K562 (cell line): ENCODE results near the gene ITPKA.

Experiments
- ATF1 ChIP-seq, 2 experiments: fragments of 450-650 bp in 1 of 2; IDR thresholded peaks; 2 replicates each; pipeline ENCODE4 v1.6.1; 2016; ENCODE audit warnings: missing compliant biosample characterization in 1 of 2, missing genetic modification characterization in 1 of 2
- CTCF ChIP-seq, 3 experiments: IDR thresholded peaks in 2 of 3; conservative IDR thresholded peaks in 1 of 3; 2 replicates each; pipeline ENCODE4 v1.5.1; 2011 to 2012; ENCODE audit warnings: low read length in 3 of 3, mild to moderate bottlenecking in 3 of 3, control low read depth in 2 of 3, improper control_type of control experiment in 1 of 3, inconsistent platforms in 1 of 3, low read depth in 1 of 3, mixed read lengths in 1 of 3, moderate library complexity in 1 of 3; ENCODE audit not compliant: insufficient read depth in 2 of 3
- EP300 ChIP-seq: IDR thresholded peaks from 2 replicates; pipeline ENCODE4 v1.6.1; 2012; ENCODE audit warnings: low read length, improper control_type of control experiment
- FOS ChIP-seq: IDR thresholded peaks from 3 replicates; pipeline ENCODE4 v1.6.1; 2011; ENCODE audit not compliant: insufficient read length; ENCODE audit errors: extremely low read depth
- GTF2A2 ChIP-seq: IDR thresholded peaks from 2 replicates; pipeline ENCODE4 v1.6.1; 2016; ENCODE audit warnings: mild to moderate bottlenecking, missing genetic modification characterization, missing compliant biosample characterization
- HMGXB4 ChIP-seq: sonication (generic); formaldehyde crosslinking; IDR thresholded peaks from 2 replicates; pipeline ENCODE4 v1.8.1; 2023; ENCODE audit warnings: mild to moderate bottlenecking, missing genetic modification reagents
- MYC ChIP-seq, 2 experiments: fragments of 250-450 bp in 1 of 2; sonication (Bioruptor Pico) in 1 of 2; IDR thresholded peaks; 2 replicates each; pipeline versions ENCODE4 v1.5.1 to v1.6.1; 2012 to 2021; ENCODE audit warnings: low read depth in 2 of 2, borderline replicate concordance in 1 of 2, improper control_type of control experiment in 1 of 2, low read length in 1 of 2, mild to moderate bottlenecking in 1 of 2, moderate library complexity in 1 of 2
- POLR2A ChIP-seq: fragments of 450-650 bp; conservative IDR thresholded peaks from 2 replicates; pipeline ENCODE4 v1.6.1; 2016
- RFX5 ChIP-seq: IDR thresholded peaks from 2 replicates; pipeline ENCODE4 v1.6.1; 2011; ENCODE audit warnings: low read depth, mild to moderate bottlenecking, improper control_type of control experiment, low read length
- SRSF7 ChIP-seq: fragments of 200-400 bp; formaldehyde crosslinking; optimal IDR thresholded peaks from 2 replicates; pipeline ENCODE3; 2017; ENCODE audit warnings: mild to moderate bottlenecking, low read depth, low read length
- TAL1 ChIP-seq: fragments of 450-650 bp; IDR thresholded peaks from 2 replicates; pipeline ENCODE4 v1.6.1; 2016; ENCODE audit warnings: mild to moderate bottlenecking
- TRIM28 ChIP-seq: fragments of 450-650 bp; IDR thresholded peaks from 2 replicates; pipeline ENCODE4 v1.6.1; 2017
- ZFX ChIP-seq: sonication (generic); formaldehyde crosslinking; IDR thresholded peaks from 2 replicates; pipeline ENCODE4 v1.8.0; 2022; ENCODE audit warnings: mild to moderate bottlenecking, missing genetic modification reagents, moderate library complexity
- ZNF184 ChIP-seq: sonication (generic); formaldehyde crosslinking; IDR thresholded peaks from 2 replicates; pipeline ENCODE4 v1.5.0; 2020; ENCODE audit warnings: missing genetic modification reagents

GRCh38 chr15:41474941-41475340 is 18.7 kb upstream of the ITPKA start:
- TF ChIP-seq TAL1: no peak
- TF ChIP-seq FOS: no peak
- no peak for TF ChIP-seq CTCF (IDR thresholded peaks at IDR 0.05 in 2 of 3, conservative IDR thresholded peaks at IDR 0.05 in 1 of 3; ENCODE audit: insufficient read depth in 2 of 3, low read depth in 1 of 3, low read length in 3 of 3)
- no peak for TF ChIP-seq MYC (IDR thresholded peaks at IDR 0.05; ENCODE audit: low read depth, low read length)
- TF ChIP-seq MYC (CRISPR knock-in tag; IDR thresholded peaks at IDR 0.05; ENCODE audit: borderline replicate concordance, low read depth): no peak
- TF ChIP-seq EP300: no peak
- no peak for TF ChIP-seq POLR2A
- TF ChIP-seq HMGXB4 (CRISPR knock-in tag): no peak
- no peak for TF ChIP-seq ZNF184
- no peak for TF ChIP-seq GTF2A2
- no peak for TF ChIP-seq ZFX (CRISPR knock-in tag)
- TF ChIP-seq SRSF7: no peak
- TF ChIP-seq ATF1 (CRISPR knock-in tag; IDR thresholded peaks at IDR 0.05): no peak
- no peak for TF ChIP-seq ATF1 (tag; IDR thresholded peaks at IDR 0.05)
- TF ChIP-seq TRIM28: no peak
- TF ChIP-seq RFX5: no peak
